ENCODE data around the gene GALNT6.

- TF ChIP-seq POLR2A (IDR thresholded peaks at IDR 0.05) (no peak), EP300 (IDR thresholded peaks at IDR 0.05) (no peak), POLR2AphosphoS5 (IDR thresholded peaks at IDR 0.05) (no peak)
Measured at GRCh38 chr12:51403681-51404136, 12.5 kb upstream of the GALNT6 start.
